HFF-Myc (cell line): ENCODE results near the gene DBT.
"Not testable (repeated sequence)": the region's sequence is repeated elsewhere in the genome, so short reads cannot be mapped to it uniquely, and the experiment has no call there.

Source experiments
- DNase-seq: peaks from one replicate; pipeline ENCODE4 v3.0.0-alpha.2; 2011; ENCODE audit warnings: low read depth; ENCODE audit errors: extremely low read depth
- H3K4me3 ChIP-seq: replicated peaks from 2 replicates; pipeline ENCODE4 v1.5.1; 2011; ENCODE audit warnings: low read depth, mild to moderate bottlenecking, control low read depth, low read length
- TF ChIP-seq, protein P1 (sequence below): IDR thresholded peaks from 2 replicates; pipeline ENCODE4 v1.5.1; 2012; ENCODE audit warnings: mild to moderate bottlenecking, low read depth, low read length, control low read depth; ENCODE audit errors: missing control alignments

Gene DBT

DNA sequence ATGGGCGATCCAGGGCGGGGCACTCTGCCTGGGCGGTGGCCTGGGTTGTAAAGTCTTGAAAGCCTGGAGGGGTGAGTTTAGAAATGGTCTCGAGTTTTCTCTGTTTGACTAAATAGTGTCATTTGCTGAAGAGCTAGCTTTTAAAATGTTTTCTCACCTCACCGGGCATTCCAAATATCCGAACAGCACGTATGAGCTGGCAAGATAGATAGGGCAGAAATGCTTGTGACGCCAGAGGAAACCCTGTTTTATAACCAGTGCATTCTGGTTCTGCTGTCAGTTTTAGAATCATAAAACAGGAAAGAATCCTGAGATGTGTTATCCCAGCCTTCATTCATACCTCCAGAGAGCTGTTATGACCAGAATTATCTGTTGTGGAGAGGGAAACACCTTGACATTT lies 17.1 kb upstream of the DBT start:
- TF ChIP-seq, protein P1, sequence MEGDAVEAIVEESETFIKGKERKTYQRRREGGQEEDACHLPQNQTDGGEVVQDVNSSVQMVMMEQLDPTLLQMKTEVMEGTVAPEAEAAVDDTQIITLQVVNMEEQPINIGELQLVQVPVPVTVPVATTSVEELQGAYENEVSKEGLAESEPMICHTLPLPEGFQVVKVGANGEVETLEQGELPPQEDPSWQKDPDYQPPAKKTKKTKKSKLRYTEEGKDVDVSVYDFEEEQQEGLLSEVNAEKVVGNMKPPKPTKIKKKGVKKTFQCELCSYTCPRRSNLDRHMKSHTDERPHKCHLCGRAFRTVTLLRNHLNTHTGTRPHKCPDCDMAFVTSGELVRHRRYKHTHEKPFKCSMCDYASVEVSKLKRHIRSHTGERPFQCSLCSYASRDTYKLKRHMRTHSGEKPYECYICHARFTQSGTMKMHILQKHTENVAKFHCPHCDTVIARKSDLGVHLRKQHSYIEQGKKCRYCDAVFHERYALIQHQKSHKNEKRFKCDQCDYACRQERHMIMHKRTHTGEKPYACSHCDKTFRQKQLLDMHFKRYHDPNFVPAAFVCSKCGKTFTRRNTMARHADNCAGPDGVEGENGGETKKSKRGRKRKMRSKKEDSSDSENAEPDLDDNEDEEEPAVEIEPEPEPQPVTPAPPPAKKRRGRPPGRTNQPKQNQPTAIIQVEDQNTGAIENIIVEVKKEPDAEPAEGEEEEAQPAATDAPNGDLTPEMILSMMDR: no peak
- no peak for DNase-seq

DNA sequence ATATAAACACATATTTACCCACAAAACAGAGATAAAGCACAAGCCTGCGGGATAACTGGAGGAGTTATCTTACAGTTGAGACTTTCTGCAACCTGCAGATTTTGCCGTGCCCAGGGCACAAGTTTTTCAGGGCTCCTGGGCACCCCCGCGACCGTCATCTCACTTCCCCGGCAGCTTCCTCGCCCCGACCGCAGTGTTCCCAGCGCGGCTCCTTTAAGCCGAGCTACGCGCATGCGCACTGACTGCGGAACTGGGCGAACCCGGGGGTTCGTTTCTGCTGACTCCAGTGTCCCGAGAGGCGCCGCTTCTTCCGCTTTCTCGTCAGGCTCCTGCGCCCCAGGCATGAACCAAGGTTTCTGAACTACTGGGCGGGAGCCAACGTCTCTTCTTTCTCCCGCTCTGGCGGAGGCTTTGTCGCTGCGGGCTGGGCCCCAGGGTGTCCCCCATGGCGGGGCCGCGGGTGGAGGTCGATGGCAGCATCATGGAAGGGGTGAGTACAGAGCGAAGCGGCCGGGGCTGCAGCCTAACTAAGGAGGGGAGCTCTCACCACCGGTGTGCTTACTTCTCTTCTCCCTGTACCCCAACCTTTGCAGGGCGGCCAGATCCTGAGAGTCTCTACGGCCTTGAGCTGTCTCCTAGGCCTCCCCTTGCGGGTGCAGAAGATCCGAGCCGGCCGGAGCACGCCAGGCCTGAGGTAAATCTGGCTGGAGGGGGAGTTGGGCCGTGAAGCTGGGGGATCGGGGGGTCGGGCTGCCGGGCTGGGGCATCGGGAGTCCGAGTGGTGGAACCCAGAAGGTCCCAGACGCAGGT lies 16.5 kb upstream of the DBT start, which contains the start of gene RTCA:
Gene RTCA (plus strand): TSS at position 286 of the 810 bp plus-strand sequence. CDS start 160 bp downstream, at position 446.
- peak; percentile 86 for DNase-seq
- TF ChIP-seq, protein P1: no peak
- H3K4me3 ChIP-seq: peak within 1 kb of the TSS; percentile 96

More for the DNA sequence above, 17.1 kb upstream of the DBT start:
- H3K4me3 ChIP-seq: peak overlapping the region; percentile 96

DNA sequence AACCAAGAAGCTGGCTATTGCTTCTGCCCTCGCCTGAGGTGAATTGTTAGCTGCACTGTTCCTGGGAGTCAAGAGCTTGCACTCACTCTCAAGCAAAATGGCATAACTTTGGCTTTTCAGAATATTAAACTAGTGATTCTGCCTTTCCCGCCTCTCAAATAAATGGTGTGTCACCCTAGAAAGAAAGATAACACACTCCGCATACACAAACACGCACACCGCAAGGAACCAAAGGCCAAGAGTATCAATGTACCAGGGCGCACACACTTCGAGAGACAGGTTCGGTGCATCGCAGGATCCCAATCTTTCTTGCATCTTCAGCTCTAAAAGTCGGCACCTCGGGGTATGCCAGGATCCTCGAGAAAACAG lies 15.9 kb upstream of the DBT start:
- peak overlapping the region; percentile 96 for H3K4me3 ChIP-seq
- DNase-seq: peak; percentile 22
- TF ChIP-seq, protein P1: no peak

DNA sequence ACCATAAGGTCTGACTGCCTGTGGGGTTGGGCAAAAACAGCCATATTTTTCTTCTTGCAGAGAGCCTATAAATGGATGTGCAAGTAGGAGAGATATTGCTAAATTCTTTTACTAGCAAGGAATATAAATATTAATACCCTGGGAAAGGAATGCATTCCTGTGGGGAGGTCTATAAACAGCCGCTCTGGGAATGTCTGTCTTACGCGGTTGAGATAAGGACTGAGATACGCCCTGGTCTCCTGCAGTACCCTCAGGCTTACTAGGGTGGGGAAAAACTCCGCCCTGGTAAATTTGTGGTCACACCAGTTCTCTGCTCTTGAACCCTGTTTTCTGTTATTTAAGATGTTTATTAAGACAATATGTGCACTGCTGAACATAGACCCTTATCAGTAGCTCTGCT lies 14.4 kb upstream of the DBT start:
- not testable (repeated sequence) for DNase-seq, H3K4me3 ChIP-seq

DNA sequence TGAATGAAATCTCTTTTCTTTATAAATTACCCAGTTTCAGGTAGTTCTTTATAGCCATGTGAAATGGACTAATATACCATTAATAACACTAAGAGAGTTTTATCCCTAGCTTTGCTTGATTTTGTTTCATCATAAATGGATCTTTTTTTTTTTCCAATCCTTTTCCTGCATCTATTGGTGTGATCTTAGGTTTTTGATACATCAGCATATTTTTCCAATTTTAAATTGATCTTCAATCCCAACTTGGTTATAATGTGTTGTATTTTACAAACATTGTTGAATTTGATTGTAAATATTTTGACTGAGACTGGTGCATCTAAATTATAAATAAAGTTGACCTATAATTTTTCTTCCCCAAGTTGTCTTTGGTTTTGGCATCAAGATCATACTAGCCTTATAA lies 12.1 kb upstream of the DBT start:
- DNase-seq: no peak
- no peak overlapping the region for H3K4me3 ChIP-seq
- TF ChIP-seq, protein P1: no peak

DNA sequence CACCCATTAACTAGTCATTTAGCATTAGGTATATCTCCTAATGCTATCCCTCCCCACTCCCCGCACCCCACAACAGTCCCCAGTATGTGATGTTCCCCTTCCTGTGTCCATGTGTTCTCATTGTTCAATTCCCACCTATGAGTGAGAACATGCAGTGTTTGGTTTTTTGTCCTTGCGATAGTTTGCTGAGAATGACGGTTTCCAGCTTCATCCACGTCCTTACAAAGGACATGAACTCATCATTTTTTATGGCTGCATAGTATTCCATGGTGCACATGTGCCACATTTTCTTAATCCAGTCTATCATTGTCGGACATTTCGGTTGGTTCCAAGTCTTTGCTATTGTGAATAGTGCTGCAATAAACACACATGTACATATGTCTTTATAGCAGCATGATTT lies 8.8 kb upstream of the DBT start:
- H3K4me3 ChIP-seq, DNase-seq: not testable (repeated sequence)

DNA sequence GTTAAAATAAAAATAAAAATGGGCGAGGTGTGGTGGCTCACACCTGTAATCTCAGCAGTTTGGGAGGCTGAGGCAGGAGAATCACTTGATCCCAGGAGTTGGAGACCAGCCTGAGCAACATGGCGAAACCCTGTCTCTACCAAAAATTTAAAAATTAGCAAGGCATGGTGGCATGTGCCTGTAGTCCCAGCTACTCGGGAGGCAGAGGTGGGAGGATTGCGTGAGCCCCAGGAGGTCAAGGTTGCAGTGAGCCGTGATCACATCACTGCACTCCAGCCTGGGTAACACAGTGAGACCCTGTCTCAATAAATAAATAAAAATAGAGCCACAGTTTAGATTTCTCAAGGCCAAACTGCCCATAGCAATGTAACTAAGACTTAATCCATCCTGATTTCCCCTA lies 6.6 kb upstream of the DBT start:
- not testable (repeated sequence) for H3K4me3 ChIP-seq, DNase-seq

DNA sequence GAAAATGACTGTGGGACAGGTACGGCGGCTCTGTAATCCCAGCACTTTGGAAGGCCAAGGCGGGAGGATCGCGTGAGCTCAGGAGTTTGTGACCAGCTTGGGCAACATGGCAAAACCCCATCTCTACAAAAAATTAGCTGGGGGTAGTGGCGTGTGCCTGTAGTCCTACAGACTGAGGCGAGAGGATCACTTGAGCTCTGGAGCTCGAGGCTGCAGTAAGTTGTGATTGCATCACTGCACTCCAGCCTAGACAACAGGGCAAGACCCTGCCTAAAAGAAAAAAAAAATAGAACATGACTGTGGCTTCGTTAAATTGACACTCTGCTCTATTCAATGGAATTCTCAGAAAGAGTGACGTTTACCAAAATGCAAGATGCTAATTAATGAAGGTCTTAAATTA lies 3.9 kb upstream of the DBT start:
- TF ChIP-seq, protein P1: no peak
- H3K4me3 ChIP-seq: no peak overlapping the region
- DNase-seq: no peak
